Calu3 (cell line): ENCODE data around the gene LHFPL6. TPM values are rescaled to one million over a fixed set of nuclear protein-coding genes. Genes with fewer than 3 reads are reported as not detected.
"Not testable (repeated sequence)": the region's sequence is repeated elsewhere in the genome, so short reads cannot be mapped to it uniquely, and the experiment has no call there.

Source experiments
- BruUV-seq: library from RNA; stranded (reverse); fragments of 400-500 nt; replicated peaks from 2 replicates; lab custom pipeline; 2021; lab: Mats Ljungman, UMichigan
- CTCF ChIA-PET: fragments of 300-600 bp; sonication (Branson Sonifier 250); formaldehyde crosslinking; loops from one replicate; lab custom pipeline; 2022; ENCODE audit warnings: antibody characterized with exemption; lab: Charles Lee
- DNase-seq: peaks from one replicate; pipeline ENCODE4 v3.0.0; 2022
- H3K27ac Mint-ChIP-seq: one replicate; pipeline ENCODE4 v1.8.0; 2022; ENCODE audit warnings: mixed read lengths; ENCODE audit not compliant: unreplicated experiment
- H3K27me3 Mint-ChIP-seq: one replicate; pipeline ENCODE4 v1.8.0; 2022; ENCODE audit warnings: mixed read lengths; ENCODE audit not compliant: unreplicated experiment
- H3K36me3 Mint-ChIP-seq: one replicate; pipeline ENCODE4 v1.8.0; 2022; ENCODE audit warnings: mild to moderate bottlenecking, moderate library complexity, mixed read lengths; ENCODE audit not compliant: insufficient read depth, unreplicated experiment
- H3K4me1 Mint-ChIP-seq: one replicate; pipeline ENCODE4 v1.8.0; 2022; ENCODE audit warnings: mild to moderate bottlenecking, low read depth, mixed read lengths; ENCODE audit not compliant: unreplicated experiment
- H3K4me3 Mint-ChIP-seq: one replicate; pipeline ENCODE4 v1.8.0; 2022; ENCODE audit warnings: mild to moderate bottlenecking, low read depth, moderate library complexity, mixed read lengths; ENCODE audit not compliant: unreplicated experiment
- H3K9me3 Mint-ChIP-seq: one replicate; pipeline ENCODE4 v1.8.0; 2022; ENCODE audit warnings: low read depth, mixed read lengths; ENCODE audit not compliant: unreplicated experiment
- intact Hi-C: fragments of 100-400 bp; cut with micrococcal nuclease; formaldehyde crosslinking; loops from one replicate; pipeline ENCODE4 v1.10.0; 2022; ENCODE audit not compliant: unreplicated experiment
- total RNA-seq: library from RNA; stranded (reverse); gene quantifications from 2 replicates; pipeline ENCODE4 v1.2.3, GENCODE V29; 2022
- TF ChIP-seq, protein P1 (sequence below): fragments of 200-600 bp; IDR thresholded peaks from one replicate; pipeline ENCODE4 v1.8.0; 2022; ENCODE audit warnings: antibody characterized with exemption; ENCODE audit not compliant: unreplicated experiment

LHFPL6 gene
- total RNA-seq, 1 experiment from 2014 or later = not detected

DNA sequence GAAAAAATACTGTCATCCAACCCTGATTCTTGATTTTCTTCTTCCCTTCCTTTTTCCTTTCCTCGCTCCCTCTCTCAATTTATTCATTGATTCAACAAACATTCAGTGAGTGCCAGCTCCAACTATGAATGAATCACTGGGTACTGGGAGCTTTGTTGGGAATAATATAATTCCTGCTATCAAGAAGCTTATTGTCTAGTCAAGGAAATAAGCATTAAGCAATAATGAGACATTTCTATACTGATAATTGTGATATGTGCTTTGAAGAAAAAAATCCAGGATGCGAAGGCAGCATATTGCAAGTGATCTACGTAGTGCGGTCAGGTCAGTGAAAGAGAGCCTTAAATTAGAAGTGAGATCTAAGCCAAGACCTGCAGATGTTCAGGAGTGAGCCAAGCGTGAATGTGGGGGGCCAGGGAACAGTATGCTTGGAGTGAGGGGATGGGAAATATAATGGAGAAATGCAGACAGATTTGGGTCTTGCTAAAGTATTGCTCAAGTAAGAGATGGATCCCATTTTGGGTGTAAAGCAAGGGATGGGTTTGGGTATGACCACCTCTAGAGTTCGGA, 253.5 kb downstream of the LHFPL6 start:
- H3K4me3 Mint-ChIP-seq = no peak overlapping the region
- intact Hi-C loops = no loop called here
- CTCF ChIA-PET = no interaction called here
- TF ChIP-seq, protein P1, sequence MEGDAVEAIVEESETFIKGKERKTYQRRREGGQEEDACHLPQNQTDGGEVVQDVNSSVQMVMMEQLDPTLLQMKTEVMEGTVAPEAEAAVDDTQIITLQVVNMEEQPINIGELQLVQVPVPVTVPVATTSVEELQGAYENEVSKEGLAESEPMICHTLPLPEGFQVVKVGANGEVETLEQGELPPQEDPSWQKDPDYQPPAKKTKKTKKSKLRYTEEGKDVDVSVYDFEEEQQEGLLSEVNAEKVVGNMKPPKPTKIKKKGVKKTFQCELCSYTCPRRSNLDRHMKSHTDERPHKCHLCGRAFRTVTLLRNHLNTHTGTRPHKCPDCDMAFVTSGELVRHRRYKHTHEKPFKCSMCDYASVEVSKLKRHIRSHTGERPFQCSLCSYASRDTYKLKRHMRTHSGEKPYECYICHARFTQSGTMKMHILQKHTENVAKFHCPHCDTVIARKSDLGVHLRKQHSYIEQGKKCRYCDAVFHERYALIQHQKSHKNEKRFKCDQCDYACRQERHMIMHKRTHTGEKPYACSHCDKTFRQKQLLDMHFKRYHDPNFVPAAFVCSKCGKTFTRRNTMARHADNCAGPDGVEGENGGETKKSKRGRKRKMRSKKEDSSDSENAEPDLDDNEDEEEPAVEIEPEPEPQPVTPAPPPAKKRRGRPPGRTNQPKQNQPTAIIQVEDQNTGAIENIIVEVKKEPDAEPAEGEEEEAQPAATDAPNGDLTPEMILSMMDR = no peak
- BruUV-seq = no TSS peak
- no peaks in the 10 kb centered on the region for H3K4me1 Mint-ChIP-seq
- no peak overlapping the region for H3K27ac Mint-ChIP-seq
- H3K36me3 Mint-ChIP-seq = no peaks in the 10 kb centered on the region
- no peaks in the 10 kb centered on the region for H3K27me3 Mint-ChIP-seq
- DNase-seq = no peak
- peaks cover 1% of the 10 kb centered on the region for H3K9me3 Mint-ChIP-seq

DNA sequence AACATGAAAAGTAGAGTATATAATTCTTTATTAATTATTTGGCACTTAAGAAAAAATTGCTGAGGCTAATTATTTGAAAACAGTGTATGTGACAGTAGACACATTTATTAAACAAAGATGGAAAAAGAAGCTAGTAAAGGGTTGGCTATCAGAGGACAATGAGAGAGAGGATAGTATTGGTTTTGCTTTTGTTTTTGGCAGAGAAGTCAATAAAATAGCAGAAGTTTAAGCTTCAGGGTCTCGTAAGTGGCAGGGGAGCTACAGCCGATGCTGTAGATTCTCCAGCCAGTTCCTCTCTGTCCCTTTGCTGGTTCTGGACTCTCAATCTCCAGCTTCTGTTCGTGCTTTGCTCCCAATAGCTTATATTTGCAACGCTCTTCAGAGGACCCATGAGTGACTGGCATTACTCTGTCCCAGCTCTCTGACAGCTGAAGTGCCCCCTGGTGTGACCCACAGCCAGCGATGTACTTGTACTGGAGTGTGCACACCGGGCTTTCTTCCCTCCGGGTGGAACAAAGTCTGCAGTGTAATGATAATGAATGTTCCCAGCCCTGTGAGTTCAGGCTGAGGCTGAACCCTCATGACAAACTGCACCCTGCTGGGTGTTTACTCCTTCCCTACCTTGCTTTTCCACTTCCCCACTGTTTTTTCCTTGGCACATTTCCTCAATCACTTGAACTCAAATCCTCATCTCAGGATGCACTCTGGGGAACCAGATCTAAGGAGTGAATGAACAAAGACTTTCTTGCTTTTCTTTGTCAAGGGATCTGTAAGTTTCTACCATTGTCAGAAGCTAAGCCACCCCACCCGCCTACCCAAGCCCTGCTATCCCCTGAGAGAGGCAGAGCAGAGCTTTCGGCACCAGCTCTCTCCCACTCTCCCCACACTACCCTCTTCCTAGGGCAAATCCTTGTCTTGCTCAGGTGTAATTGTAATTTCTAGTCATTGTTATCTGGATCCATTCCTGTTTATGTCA, 254.8 kb downstream of the LHFPL6 start:
- Mint-ChIP-seq H3K27me3 (no peaks in the 10 kb centered on the region), H3K27ac (no peak overlapping the region), H3K4me1 (no peaks in the 10 kb centered on the region), H3K4me3 (no peak overlapping the region), H3K36me3 (no peaks in the 10 kb centered on the region), H3K9me3 (no peaks in the 10 kb centered on the region)
- intact Hi-C loops = no loop called here
- TF ChIP-seq, protein P1 = no peak
- no TSS peak for BruUV-seq
- CTCF ChIA-PET = no interaction called here
- no peak for DNase-seq

DNA sequence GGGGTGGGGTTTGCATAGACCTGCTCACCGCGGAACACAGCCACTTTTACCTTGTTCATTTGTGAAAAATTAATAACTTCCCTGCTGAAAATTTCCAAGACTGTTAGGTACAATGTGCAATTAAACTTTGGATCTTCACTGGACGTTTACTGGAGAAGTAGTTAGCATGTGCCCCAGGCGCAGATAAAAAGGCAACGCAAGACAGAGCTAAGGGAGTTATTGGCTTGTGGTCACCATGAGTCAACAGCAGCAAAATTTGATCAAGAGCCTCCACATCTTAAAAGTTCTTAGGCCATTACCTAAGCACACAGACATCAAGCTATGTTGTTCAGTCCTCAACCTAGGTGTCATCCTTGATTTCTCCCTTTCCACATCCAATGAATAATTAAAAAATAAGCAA, 257.0 kb downstream of the LHFPL6 start:
- BruUV-seq = no TSS peak
- Mint-ChIP-seq H3K27me3 (no peaks in the 10 kb centered on the region), H3K27ac (no peak overlapping the region), H3K9me3 (no peaks in the 10 kb centered on the region), H3K4me3 (no peak overlapping the region), H3K36me3 (no peaks in the 10 kb centered on the region), H3K4me1 (no peaks in the 10 kb centered on the region)
- intact Hi-C loops = no loop called here
- no peak for DNase-seq
- CTCF ChIA-PET = no interaction called here
- TF ChIP-seq, protein P1 = no peak

DNA sequence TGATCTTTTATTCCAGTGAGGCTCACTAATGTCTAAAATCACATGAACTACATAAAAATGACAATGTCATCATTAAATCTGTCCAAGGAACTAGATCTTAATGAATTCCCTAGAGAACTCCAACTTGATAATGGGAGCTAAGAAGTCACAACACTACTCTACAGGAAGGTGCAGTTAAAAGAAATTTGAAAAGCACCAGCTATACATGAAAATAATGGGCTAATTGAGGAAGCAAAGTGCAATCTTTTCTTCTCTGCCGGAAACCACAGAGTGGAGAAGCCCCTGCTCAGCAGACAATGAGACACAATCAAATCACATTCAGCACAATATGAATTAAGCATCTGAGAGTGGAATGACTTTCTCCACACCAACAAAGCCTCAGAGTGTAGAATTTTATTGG, 261.7 kb downstream of the LHFPL6 start:
- Mint-ChIP-seq H3K4me1 (no peaks in the 10 kb centered on the region), H3K27me3 (peaks cover 11% of the 10 kb centered on the region), H3K27ac (no peak overlapping the region), H3K9me3 (no peaks in the 10 kb centered on the region), H3K4me3 (no peak overlapping the region), H3K36me3 (no peaks in the 10 kb centered on the region)
- no peak for DNase-seq
- BruUV-seq = no TSS peak
- TF ChIP-seq, protein P1 = no peak
- CTCF ChIA-PET = no interaction called here
- intact Hi-C loops = no loop called here

DNA sequence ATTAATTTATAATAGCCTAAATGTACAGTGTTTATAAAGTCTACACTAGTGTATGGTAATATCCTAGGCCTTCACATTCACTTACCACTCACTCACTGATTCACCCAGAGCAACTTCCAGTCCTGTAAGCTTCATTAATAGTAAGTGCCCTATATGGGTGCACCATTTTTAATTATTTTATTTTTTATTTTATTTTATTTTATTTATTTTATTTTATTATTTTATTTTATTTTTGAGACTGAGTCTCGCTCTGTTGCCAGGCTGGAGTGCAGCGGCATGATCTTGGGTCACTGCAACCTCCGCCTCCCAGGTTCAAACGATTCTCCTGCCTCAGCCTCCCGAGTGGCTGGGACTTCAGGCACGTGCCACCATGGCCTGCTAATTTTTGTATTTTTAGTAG, 264.9 kb downstream of the LHFPL6 start:
- H3K9me3 Mint-ChIP-seq, H3K4me1 Mint-ChIP-seq, intact Hi-C loops, DNase-seq, H3K4me3 Mint-ChIP-seq, CTCF ChIA-PET, BruUV-seq, H3K36me3 Mint-ChIP-seq, H3K27ac Mint-ChIP-seq: not testable (repeated sequence)
- peaks cover 14% of the 10 kb centered on the region for H3K27me3 Mint-ChIP-seq
